ENCODE measurements around the gene IGSF22.

- TF ChIP-seq CTCF (IDR thresholded peaks at IDR 0.05 in 4 of 5, conservative IDR thresholded peaks at IDR 0.05 in 1 of 5) (no peak), POLR2A (IDR thresholded peaks at IDR 0.05) (no peak)
These were observed 15.4 kb downstream of the IGSF22 start for GRCh38 chr11:18710545-18710944.
